Measurements from ENCODE around the gene PARVG.

DNA sequence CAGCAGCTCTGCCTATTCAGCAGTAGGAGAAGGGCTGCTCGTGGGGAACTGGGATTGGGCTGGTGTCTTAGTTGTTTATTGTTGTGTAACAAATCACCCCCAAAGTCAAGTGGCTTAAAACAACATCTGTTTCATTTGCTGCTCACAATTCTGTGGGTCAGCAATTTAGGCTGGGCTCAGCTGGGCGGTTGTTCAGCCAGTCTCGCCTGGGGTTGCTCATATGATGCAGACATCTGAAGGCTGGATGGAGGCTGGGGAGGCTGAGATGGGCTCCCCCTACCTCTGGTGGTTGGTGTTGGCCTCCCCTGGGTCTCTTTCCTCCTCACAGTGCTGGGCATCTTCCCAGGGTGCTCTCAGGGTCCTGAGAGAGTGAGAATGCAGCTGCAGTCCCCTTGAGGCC is 43.3 kb upstream of the PARVG start:
- TF ChIP-seq, protein P1, sequence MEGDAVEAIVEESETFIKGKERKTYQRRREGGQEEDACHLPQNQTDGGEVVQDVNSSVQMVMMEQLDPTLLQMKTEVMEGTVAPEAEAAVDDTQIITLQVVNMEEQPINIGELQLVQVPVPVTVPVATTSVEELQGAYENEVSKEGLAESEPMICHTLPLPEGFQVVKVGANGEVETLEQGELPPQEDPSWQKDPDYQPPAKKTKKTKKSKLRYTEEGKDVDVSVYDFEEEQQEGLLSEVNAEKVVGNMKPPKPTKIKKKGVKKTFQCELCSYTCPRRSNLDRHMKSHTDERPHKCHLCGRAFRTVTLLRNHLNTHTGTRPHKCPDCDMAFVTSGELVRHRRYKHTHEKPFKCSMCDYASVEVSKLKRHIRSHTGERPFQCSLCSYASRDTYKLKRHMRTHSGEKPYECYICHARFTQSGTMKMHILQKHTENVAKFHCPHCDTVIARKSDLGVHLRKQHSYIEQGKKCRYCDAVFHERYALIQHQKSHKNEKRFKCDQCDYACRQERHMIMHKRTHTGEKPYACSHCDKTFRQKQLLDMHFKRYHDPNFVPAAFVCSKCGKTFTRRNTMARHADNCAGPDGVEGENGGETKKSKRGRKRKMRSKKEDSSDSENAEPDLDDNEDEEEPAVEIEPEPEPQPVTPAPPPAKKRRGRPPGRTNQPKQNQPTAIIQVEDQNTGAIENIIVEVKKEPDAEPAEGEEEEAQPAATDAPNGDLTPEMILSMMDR (IDR thresholded peaks at IDR 0.05): no peak
- no peak for TF ChIP-seq POLR2A (IDR thresholded peaks at IDR 0.05)

Data from uterus (tissue), 2 donors.